ENCODE results near the gene CBR3.

The CBR3 gene

GRCh38 chr21:36156339-36156814, 21.5 kb downstream of the CBR3 start:
- peak; percentile 99 for DNase-seq (ENCODE audit: low spot score)

DNA sequence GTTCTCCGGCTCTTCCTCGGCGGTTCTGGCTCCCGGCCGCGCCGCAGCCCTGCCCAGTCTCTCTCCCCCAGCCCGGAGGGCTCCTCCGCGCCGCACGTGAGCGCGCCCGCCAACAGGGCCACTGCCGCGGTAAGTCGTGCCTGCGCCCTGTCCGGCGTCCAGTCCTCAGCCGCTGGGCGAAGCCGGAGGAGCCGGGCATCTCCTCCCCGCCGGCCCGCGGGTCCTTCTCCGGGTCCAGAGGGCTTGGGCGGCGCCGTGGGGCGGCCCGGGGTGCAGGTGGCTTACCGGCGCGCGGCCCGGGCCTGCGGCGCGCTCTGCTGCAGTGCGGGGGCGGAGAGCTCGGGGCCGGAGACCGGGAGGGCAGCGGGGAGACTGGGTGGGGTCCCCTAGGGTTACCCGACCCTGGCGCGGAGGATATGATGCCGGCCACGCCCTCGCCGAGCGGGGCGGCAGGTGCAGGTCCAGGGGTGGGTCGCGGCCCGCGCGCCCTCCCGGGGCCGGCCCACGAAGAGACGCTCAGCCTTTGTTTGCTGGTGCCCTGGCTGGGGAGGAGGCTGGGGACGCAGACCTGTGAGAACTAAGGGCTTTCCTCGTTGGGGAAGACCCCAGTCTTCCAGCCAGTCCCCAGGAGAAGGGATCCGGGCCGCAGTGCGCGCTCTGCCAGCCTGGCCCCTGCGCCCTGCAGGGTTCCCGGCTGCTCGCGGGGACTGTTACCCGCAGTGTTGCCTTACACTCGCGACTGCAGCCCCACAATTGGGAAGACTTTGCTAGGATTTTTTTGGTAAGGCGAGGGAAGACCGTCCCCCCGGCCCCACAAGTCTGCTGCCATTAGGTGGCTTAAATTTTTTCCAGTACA, 22.2 kb downstream of the CBR3 start, which contains the start of gene DOP1B:
TSS of gene DOP1B (plus strand) at position 10 of the 856 bp plus-strand sequence. CDS start 7,910 bp downstream, outside the sequence.
- no peak for DNase-seq (ENCODE audit: low spot score)

DNA sequence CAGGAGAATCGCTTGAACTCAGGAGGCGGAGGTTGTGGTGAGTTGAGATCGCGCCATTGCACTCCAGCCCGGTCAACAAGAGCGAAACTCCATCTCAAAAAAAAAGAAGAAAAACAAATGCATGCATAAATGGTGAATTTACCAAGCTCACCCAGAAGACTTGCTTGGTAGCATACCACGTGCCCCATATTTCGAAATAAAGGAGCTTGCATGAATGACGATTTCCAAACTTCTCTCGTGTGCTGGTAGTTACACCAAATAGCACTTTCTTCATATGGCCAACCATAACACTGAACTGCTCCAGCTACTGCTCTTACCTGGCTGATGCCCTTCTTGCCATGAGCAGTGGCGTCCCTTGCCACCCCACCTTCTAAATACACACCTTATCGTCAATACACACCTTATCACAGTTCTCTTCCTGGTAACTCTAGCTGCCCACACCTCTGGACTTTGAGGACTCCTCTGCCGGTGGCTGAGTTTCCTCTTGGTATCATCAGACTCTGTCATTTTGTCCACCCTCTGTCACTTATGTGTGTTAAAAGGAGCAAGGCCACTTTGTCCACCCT, 24.6 kb downstream of the CBR3 start:
- no peak for DNase-seq (ENCODE audit: low spot score)

DNA sequence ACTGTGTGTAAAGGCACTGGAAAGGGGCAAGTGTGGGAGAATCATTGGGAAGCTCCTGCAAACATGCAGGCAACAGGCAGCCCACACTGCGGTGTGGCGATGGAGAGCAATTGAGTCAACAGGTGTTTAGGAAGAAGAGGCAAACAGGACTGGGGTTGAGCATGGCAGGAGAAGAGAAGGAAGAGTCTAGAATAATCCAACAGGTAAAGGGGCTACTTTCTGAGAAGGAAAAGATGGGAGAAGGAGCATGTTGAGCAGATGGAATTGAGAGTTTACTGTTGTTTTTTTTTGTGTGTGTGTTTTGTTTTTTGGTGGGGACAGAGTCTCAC, 25.9 kb downstream of the CBR3 start:
- no peak for DNase-seq (ENCODE audit: low spot score)

DNA sequence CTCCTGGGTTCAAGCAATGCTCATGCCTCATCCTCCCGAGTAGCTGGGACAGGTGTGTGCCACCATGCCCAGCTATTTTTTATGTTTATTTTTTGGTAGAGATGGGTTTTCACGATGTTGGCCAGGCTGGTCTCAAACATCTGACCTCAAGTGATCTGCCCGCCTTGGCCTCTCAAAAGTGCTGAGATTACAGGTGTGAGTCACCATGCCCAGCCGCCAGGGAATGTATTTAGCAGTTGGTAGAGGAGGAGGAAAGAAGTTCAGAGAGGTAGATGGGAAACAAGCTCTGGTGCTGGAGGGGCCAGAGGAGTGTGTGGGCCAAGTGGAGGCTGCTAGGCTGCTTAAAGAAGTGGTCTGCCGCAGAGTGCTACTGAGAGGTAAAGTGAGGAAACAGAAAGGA, 27.8 kb downstream of the CBR3 start:
- no peak for DNase-seq (ENCODE audit: low spot score)

- DNase-seq (ENCODE audit: low spot score), result no peak
Observed at GRCh38 chr21:36163750-36164741, 29.2 kb downstream of the CBR3 start.

DNA sequence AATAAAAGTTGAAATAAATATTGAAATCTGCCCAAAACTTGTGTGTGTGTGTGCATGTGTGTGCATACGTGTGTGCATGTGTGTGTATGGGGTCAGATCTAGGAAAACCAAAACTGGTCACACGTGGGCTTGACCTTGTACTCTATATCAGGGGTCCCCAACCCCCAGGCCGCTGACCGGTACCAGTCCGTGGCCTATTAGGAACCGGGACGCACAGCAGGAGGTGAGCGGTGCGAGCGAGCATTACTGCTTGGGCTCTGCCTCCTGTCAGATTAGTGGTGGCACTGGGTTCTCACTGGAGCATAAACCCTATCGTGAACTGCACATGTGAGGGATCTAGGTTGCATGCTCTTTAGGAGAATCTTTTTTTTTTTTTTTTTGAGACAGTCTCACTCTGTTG, 30.5 kb downstream of the CBR3 start:
- no peak for DNase-seq (ENCODE audit: low spot score)

GRCh38 chr21:36166705-36167104, 31.8 kb downstream of the CBR3 start:
- no peak for DNase-seq (ENCODE audit: low spot score)

- no peak for DNase-seq (ENCODE audit: low spot score)
Observed at GRCh38 chr21:36167541-36167940, 32.7 kb downstream of the CBR3 start.

- no peak for DNase-seq (ENCODE audit: low spot score)
Observed at GRCh38 chr21:36169470-36170128, 34.7 kb downstream of the CBR3 start.

GRCh38 chr21:36170823-36171222, 35.9 kb downstream of the CBR3 start:
- DNase-seq (ENCODE audit: low spot score), result no peak

DNA sequence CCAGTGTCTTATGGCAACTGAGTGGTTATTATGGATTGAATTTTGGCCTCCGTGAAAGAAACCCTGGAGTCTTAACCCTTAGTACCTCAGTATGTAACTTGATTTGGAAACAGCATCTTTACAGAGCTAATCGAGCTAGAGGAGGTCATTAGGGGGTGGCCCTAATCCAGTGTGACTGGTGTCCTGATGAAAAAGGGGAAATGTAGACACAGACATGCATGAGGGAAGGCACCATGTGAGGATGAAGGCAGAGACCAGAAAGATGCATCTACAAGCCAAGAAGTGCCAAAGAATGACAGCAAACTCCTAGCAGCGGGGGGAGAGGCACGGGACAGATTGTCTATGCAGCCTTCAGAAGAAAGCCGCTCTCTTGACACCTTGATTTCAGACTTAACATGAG, 36.5 kb downstream of the CBR3 start:
- no peak for DNase-seq (ENCODE audit: low spot score)

GRCh38 chr21:36171741-36172331, 37.0 kb downstream of the CBR3 start:
- DNase-seq (ENCODE audit: low spot score), result no peak

- DNase-seq (ENCODE audit: low spot score), result no peak
Observed at GRCh38 chr21:36174780-36175179, 39.9 kb downstream of the CBR3 start.

GRCh38 chr21:36175771-36176565, 41.1 kb downstream of the CBR3 start:
- no peak for DNase-seq (ENCODE audit: low spot score)

DNA sequence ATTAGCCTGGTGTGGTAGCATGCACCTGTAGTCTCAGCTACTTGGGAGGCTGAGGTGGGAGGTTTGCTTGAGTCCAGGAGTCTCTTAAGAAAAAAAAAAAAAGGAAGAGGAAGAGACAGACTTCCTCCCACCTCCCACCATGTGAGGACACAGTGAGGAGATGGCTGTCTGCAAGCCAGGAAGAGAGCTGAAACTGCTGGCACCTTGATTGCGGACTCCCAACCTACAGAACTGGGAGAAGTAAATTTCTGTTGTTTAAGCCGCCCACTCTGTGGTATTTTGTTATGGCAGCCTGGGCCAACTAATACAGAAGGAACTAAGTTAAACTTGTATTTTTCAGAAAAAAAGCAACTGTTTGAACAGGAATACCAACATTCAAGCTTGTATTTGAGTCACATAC, 43.5 kb downstream of the CBR3 start:
- DNase-seq (ENCODE audit: low spot score), result no peak

- DNase-seq (ENCODE audit: low spot score), result no peak
Observed at GRCh38 chr21:36179145-36179544, 44.3 kb downstream of the CBR3 start.

DNA sequence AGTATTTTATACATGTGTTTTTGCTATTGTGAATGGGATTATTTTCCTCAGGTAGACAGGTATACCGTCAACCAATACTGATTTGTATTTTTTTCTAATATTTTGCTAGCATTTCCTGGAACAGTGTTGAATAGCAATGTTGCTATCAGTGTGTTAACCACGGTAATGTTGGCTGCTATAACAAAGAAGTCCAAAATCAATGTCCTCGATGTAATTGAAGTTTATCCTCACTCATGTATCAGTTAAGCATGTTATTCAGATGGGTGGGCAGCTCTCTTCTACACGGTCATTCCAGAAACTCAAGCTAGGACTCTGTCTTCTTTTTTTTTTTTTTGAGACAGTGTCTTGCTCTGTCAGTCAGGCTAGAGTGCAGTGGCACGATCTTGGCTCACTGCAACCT, 46.1 kb downstream of the CBR3 start:
- DNase-seq (ENCODE audit: low spot score), result no peak

- no peak for DNase-seq (ENCODE audit: low spot score)
Observed at GRCh38 chr21:36183144-36183795, 48.4 kb downstream of the CBR3 start.

DNA sequence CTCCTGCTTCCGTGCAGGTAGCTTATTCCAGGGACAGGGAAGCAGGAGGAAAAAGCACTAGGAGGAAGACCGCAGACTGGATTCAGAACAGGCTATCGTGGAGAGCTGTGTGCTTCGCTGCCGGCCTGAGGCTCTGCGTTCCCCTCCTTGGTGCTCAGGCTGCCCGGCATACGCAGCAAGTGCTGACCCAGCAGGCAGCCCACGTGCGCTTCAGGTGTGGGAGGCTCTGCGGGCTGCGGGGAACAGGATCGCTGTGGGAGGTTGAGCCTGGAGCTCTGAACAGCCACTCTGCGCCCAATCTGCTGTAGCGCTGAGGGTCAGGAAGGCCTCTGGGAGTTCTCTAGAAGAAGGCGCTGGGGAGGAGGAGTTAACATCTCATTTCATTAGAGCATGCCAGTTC, 49.7 kb downstream of the CBR3 start:
- no peak for DNase-seq (ENCODE audit: low spot score)
